ENCODE measurements around the gene SYT9.

GRCh38 chr11:7469351-7469865 is 217.7 kb downstream of the SYT9 start:
- TF ChIP-seq CTCF (IDR thresholded peaks at IDR 0.05; ENCODE audit: low read depth, low read length, missing input control) (no peak), GABPA (IDR thresholded peaks at IDR 0.05 in 1 of 2, conservative IDR thresholded peaks at IDR 0.05 in 1 of 2) (no peak), YY1 (IDR thresholded peaks at IDR 0.05) (no peak), NR2F2 (IDR thresholded peaks at IDR 0.05) (no peak), RAD21 (IDR thresholded peaks at IDR 0.05) (no peak), JUND (IDR thresholded peaks at IDR 0.05) (no peak), EGR1 (IDR thresholded peaks at IDR 0.05; ENCODE audit: low read depth in 2 of 2) (no peak), MAX (IDR thresholded peaks at IDR 0.05) (no peak), RXRA (IDR thresholded peaks at IDR 0.05) (no peak)

All from liver (tissue), 3 donors.